Measurements from ENCODE around the gene TAF3.

TAF3 gene

GRCh38 chr10:8058274-8059111 lies 240.2 kb downstream of the TAF3 start:
- no peak for DNase-seq (ENCODE audit: low read depth in 2 of 2)

- DNase-seq (ENCODE audit: low read depth in 2 of 2) = no peak
These were observed 241.1 kb downstream of the TAF3 start for GRCh38 chr10:8059191-8059936.

GRCh38 chr10:8060010-8060703 lies 241.9 kb downstream of the TAF3 start:
- peak in 1 of 2 donors; percentile 76 for DNase-seq (ENCODE audit: low read depth in 2 of 2)

- no peak for DNase-seq (ENCODE audit: low read depth in 2 of 2)
These were observed 242.4 kb downstream of the TAF3 start for GRCh38 chr10:8060704-8061121.

- DNase-seq (ENCODE audit: low read depth in 2 of 2) = no peak
These were observed 243.2 kb downstream of the TAF3 start for GRCh38 chr10:8061274-8062211.

GRCh38 chr10:8063128-8063908 lies 245.0 kb downstream of the TAF3 start:
- DNase-seq (ENCODE audit: low read depth in 2 of 2) = no peak

- DNase-seq (ENCODE audit: low read depth in 2 of 2) = no peak
These were observed 245.6 kb downstream of the TAF3 start for GRCh38 chr10:8063935-8064334.

- DNase-seq (ENCODE audit: low read depth in 2 of 2) = no peak
These were observed 246.1 kb downstream of the TAF3 start for GRCh38 chr10:8064436-8064835.

GRCh38 chr10:8065651-8066050 lies 247.3 kb downstream of the TAF3 start:
- DNase-seq (ENCODE audit: low read depth in 2 of 2) = no peak

GRCh38 chr10:8066124-8066523 lies 247.8 kb downstream of the TAF3 start:
- no peak for DNase-seq (ENCODE audit: low read depth in 2 of 2)
